GM23248 (cell line): ENCODE measurements around the gene CSNK1A1.

Experiments
- EZH2 ChIP-seq: fragments of 200-600 bp; sonication (generic); IDR thresholded peaks from 2 replicates; pipeline ENCODE4 v1.6.1; 2018; ENCODE audit warnings: antibody characterized with exemption, mild to moderate bottlenecking; ENCODE audit not compliant: insufficient read depth, poor library complexity, severe bottlenecking
- EZH2phosphoT487 ChIP-seq: fragments of 200-600 bp; sonication (generic); IDR thresholded peaks from 2 replicates; pipeline ENCODE4 v1.6.1; 2018; ENCODE audit warnings: antibody characterized with exemption, moderate library complexity, mild to moderate bottlenecking, low read depth; ENCODE audit not compliant: insufficient read depth

DNA sequence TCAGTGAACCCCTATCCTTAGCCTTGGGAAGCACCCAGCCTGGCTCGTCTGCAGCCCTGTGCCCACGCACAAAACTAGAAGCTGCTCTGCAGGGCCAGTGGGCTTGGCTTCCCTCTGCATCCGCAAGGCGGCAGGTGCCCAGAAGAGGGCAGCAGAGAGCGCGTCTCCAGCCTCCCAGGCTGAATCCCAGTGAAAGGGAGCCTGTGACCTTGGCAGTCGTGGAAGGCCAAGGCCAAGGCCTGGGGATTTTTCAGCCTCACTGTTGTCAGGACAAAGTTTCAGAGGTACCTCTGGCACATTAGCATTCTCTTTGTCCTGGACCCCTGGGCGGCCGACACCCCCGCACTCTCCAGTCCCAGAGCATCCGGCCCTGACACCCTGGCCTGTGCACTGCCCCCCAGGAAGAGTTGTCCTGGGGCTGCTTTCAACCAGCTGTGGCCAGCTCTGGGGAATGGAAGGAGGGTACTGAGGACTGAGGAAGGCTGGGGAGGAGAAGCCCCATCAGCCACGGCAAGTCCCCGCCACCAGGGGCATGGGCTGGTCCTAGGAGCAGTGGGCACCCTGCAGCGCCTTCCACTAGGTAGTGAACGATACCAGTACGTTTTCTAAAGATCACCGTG, 108.6 kb downstream of the CSNK1A1 start:
- TF ChIP-seq EZH2 (no peak), EZH2phosphoT487 (no peak)
